ENCODE data around the gene TPK1.
"Not testable (repeated sequence)": the region's sequence is repeated elsewhere in the genome, so short reads cannot be mapped to it uniquely, and the experiment has no call there.

TPK1 gene

DNA sequence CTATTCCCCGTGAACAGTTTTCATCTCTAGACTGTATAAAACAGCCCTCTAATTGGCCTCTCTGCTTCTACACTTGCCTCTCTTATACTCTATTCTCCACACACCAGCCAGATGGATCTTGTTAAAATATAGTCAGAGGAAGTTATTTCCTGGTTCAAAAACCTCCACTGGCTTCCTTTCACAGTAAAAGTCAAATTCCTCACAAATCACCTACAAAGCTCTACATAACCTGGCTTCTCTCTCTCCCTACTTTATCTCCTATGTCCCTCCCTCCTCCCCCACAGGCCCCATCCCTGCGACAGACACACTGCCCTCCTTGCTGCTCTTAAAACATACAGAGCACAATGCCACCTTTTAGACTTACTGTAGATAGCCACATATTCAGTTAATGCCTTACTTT lies 60.1 kb downstream of the TPK1 start:
- DNase-seq = no peak

DNA sequence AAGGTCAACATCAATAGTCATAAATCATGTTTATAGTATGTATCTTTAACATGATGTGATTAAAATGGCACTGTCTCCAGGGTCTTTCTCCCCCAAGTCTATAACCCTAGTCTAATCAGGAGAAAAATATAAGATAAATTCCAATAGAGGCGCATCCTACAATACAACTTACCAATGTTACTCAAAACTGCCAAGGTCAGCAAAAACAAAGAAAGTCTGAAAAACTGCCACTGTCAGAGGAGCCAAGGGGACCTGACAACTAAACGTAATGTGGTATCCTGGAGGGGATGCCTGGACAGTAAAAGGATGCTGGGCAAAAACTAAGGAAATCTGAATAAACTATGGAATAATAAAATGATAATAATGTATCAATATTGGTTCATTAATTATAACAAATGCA lies 63.9 kb downstream of the TPK1 start:
- no peak for DNase-seq

DNA sequence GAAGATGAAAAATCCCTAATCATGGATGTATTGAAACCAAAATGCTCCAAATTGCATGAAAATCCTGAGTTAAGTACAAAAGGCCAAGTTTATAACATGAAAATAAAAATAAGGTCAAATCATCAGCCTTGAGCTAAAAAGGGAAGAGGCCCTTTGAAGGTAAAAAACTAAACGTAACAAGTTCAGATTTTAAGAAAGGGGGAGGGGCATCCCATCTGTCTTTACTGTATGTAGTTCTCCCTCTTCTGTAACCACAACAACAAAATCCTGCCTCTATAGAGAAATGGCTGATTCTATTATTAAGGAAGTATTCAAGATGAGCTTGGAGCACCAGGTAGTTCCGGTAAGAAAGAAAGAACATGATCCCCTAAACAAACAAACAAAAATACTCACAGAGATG lies 64.7 kb downstream of the TPK1 start:
- no peak for DNase-seq

DNA sequence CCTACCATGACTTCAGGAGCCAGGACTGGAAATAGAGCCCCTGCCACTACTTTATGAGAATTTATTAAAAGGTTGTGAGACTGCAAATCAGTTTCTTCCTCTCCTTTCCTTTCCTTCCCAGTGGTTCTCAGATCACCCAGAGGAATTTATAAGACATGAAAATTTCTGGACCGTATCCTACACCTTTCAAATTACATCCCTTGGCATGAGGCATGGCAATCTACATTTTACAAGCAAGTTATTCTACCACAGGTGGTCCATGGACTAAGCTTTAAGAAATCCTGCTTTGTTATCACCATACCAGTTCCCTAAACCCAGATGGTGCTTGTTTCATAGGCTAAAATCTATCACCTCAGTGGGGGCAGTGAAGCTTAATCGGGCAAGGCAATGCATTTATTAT lies 66.5 kb downstream of the TPK1 start:
- no peak for DNase-seq

DNA sequence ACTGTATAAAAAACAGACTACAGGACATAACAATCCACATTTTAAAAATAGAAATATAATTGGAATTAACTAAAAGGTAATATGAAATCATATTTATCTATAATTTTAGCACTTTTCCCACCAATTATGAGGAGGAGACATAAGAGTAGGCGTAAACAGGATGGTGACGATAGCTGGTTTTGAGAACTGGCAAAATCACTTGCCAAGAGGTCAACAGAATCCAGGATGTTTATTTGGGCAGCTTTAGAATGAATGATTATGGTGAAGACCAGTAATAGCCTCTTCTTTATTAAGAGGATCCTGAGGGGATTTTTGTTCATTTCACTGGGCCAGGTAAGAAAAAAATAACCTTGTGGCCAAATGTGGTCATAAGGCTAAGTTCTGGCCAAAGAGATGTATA lies 67.2 kb downstream of the TPK1 start:
- no peak for DNase-seq

DNA sequence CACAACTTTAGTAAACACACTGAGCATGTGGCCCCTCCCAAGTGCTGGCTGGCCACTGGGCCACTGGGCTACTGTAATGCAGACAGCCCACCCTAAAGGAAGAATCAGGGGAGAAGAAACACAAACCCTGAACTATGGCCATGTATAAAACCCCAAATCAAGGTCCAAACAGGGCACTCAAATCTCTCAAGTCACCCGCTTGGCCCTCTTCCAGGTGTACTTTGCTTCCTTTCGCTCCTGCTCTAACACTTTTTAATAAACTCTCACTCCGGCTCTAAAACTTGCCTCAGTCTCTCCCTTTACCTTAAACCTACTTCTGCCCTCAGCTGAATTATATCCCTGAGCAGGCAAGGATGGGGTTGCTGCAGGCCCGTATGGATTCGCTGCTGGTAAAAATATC lies 72.6 kb downstream of the TPK1 start:
- DNase-seq = no peak

DNA sequence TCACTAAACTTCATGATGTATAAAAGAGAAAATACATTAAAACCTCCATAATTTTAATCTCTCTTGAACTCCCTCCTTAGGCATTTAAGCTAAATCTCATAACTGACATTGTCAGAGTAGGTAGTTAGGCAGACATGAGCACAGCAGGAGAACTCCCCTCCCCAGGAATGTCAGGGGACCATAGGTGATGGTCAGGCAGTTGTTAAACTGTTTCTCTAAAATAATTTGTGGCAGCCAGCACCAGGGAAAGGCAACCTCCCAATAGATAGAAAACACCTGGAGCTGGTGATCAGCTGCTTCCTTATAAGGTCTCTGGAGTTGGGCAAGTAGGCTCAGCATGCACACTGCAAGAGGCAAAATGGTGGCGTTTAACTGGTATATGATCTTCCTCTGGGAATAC lies 73.0 kb downstream of the TPK1 start:
- no peak for DNase-seq

DNA sequence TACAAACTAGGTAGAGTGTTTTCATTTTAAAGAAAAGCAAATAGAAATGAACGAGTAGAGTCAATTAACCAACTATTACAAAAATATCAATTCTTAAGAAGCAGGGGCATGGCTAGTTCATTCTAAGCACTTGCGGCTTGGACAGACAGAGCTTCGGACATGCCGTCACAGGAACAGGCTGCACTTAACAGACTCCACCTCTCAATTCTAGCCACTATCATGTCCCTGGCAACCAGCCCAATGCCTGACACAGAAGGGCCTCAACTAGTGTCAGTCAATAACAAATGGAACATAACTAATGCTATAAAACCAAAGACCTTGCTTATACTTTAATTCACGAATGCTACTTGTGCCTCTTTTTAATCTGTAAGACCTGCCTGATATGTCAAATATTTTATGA lies 74.4 kb downstream of the TPK1 start:
- no peak for DNase-seq

DNA sequence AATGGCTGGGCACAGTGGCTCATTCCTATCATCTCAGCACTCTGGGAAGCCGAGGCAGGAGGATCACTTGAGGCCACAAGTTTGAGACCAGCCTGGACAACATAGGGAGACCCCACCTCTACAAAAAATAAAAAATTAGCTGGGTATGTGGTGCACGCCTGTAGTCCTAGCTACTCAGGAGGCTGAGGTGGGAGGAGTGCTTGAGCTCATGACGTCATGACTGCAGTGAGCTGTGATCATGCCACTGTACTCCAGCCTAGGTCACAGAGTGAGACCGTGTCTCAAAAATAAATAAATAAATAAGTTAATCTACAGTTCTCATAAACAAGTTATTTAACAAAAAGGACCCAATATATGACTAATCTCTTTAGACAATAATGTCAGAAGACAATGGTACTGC lies 76.2 kb downstream of the TPK1 start:
- DNase-seq = no peak

DNA sequence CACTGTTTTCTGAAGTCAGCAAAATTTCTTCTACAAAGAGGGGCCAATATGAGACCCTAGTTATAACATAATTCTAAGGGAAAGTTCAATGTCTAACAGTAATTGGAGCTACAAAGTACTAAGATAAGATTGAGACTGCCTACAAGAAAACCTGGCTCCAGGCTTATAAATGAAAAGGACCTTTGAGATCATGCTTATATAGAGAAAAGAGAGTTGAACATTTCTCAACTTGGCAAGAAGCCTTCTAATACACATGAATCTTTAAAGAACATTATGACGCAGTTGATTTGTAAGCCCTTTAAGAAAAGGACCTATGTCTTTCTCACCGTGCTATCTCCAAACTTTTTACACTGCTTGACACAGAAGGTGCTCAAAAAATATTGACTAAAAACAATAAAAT lies 87.9 kb downstream of the TPK1 start:
- no peak for DNase-seq

DNA sequence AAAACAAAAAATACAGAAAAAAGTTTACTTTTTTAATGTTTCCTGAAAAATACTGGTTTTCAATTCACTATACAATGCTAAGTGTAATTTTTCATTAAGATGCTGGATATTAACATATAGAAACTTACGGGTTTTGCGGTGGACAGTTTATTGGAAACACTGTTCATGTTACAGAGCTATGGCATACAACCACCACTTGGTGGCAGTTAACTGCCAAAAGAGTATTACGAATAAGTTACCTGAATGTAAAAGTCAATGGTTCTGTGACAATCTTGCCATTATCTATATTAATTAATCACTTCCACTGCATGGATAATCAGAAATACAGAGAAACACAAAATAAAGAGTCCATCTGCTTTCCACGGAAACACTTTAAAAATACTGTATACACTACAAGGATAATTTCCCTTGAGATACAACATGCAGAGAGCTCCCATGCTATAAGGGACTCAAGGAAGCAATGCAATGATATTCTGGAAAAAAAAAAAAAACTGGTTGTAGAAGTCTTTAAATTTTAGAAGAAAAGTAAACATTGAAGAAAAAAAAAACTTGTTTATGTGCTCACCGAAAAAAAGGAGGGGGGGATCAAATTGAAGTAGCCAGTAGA lies 97.0 kb downstream of the TPK1 start:
- DNase-seq = no peak

DNA sequence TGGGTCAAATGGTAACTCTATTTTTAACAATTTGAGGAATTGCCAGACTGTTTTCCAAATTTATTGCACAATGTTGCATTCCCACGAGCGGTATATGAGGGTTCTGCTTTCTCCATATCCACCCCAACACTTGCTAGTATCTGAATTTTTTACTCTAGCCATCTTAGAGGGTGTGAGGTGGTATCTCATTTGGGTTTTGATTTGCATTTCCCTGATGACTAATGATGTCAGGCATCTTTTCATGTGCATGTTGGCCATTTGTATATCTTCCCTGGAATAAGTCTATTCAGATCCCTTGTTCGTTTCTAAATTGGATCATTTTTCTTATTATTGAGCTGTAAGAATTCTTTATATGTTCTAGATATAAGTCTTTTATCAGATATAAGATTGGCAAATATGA lies 97.7 kb downstream of the TPK1 start:
- DNase-seq = no peak

DNA sequence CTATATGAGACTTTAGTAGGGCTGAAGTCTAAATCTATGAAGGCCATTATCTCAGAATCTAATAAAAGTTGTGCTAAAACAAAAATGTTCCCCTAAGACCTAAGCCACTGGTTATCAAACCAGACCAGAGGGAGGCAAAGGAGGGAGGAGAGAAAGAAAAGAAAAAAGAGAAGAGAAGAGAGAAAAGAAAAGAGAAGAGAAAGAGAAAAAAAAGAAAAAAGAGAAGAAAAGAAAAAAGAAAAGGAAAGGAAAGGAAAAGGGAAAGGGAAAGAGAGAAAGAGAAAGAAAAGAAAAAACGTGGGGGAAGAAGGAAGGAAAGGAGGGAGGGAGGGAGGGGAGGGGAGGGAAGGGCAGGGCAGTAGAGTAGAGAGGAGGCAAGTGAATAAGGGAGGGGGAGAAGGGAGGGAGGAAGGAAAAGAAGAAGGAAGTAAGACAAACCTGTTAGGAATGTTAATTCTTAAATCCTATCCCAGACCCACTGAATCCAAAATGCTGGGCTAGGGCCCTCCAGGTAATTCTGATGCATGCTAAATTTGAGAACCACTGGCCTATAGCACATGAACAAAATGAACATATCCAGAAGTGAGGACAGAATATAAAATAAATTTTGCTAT lies 98.9 kb downstream of the TPK1 start:
- DNase-seq = no peak

DNA sequence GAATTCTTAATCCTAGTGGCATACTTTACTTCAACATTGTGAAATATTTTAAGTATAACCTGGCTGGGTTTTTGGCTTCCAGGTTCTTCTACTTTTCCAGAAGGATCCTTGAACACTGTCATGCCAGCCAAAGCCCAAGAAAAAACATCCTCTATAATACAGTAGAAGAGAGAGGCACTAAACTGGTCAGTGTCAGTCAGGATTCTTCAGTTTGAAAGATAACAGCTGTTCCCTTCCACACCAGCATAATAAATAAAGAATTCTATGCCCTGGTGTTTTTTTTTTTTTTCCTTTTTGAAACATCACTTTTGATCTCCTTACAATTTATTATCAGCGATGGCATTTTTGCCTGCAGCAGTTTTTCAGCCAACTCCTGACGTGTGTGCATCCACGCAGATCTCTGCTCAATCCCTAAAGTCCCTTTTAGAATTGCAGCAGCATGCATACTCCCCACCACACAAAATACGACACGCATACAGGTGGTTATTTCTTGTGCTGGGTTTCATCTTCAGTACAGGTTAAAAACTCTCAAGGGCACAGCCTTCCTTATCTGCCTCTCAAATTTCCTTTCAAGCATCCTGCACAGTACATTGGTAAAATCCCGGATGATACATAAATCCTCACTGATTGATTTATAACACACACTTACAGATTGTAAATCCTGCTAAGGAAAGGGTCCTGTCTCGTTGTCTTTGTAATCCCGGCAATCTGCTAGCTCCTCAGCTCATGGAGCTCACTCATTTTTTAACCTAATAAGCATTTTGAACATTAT lies 100.2 kb downstream of the TPK1 start:
- no peak for DNase-seq

DNA sequence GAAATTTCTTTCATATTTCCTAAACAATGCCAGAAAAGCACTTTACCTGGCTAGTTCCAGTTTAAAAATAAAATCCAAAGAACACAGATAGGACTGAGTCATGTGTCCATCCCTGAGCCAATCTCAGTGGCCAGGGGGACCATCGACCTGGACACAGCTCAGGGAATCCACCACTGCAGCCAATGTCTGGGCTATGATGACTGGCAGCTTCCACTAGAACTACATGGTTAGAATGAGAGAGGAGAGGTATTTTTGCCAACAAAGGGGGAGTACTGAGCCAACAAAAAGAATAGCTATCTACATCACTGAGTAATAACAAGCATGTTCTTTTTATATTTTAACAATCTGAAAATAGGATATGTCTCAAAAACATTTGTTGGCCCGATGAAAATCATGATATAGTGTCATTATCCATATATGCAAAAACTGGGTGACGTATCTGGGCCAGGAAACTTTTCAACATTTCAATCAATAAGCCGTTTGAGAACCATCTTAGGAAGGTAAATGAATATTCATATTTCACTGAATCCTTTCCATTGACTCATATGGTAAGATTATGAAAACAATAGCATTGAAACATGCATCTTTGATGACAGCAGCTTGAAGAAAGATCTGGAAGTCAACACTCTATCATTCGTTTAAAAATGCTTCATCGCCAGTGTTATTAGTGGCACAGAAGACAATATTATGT lies 104.0 kb downstream of the TPK1 start:
- no peak for DNase-seq

DNA sequence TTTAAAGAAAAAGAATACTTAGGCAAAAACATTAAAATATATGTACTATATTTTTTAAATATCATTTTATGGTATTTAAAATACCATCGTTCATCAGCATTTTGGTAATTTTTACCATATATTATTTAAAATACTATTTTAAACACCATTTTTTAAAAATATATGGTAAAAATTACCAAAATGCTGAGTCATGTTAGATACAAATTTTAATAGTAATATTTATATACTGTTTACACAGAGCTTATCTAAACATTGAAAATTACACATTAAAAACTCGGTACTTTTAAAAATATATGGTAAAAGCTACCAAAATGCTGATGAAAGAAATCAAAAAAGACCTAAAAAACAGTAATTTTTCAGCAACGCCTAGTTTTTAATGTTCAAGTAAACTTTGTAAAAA lies 105.6 kb downstream of the TPK1 start:
- DNase-seq = no peak

DNA sequence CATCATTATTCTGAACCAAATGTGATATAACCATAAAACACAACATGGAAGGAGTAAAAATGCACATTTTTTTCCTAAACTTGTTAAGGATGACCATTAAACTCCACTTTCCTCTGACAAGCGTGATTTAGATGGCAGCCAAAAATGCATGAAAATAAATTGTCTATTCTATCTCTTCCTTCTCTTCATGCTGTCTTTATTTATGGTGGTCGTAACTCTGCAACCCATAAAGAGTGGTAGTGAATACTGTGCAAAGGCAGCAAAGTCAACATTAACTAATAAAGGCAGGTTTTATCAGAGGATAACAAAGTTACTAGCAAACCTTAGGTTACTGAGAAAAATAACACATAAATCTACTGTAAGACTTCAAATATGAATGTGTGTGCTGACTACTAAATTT lies 106.6 kb downstream of the TPK1 start:
- no peak for DNase-seq

DNA sequence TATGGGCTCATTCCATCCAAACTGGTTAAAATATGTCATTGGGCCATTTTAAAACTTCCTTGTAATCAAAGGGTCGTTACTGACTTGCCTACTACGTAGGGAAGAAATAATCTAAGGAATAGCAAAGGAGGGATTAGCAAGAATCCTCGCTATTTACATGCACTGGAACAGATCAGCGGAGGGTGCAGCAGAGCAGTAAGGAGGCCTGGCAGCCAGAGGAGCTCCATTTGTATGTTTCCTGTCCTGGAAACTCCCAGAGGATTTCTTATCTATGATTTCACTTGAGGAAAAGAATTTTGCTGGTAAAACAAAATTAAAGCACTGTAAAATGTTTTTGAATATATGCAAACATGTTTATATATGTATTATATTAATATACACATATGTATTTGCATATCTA lies 107.3 kb downstream of the TPK1 start:
- DNase-seq = no peak

DNA sequence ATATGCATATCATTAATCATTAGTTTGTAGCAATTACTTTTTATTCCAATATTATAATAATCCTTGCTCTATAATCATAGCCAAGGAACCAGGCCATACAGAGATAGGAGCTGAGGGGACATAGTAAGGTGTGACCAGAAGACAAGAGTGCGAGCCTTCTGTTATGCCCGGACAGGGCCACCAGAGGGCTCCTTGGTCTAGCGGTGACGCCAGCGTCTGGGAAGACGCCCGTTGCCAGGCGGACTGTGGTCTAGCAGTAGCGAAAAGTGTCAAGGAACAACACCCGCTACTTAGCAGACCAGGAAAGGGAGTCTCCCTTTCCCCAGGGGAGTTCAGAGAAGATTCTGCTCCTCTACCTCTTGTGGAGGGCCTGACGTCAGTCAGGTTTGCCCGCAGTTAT lies 109.0 kb downstream of the TPK1 start:
- DNase-seq = not testable (repeated sequence)

DNA sequence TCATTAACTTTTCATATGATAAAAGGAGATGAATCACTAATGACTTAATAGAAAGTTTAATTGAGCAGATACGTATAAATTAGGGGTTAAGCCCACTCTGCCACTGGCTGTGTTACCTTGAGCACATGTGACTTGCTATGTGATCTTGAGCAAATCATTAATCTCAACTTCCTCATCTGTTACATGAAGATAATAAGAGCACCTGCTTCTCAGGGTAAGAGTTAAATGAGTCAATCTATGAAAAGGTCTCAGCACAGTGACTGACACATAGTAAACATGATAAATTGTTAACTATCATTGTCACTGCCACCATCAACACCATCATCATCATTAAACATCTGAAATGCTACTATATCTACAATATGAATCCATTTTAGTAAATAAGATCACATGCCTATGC lies 110.8 kb downstream of the TPK1 start:
- DNase-seq = no peak

DNA sequence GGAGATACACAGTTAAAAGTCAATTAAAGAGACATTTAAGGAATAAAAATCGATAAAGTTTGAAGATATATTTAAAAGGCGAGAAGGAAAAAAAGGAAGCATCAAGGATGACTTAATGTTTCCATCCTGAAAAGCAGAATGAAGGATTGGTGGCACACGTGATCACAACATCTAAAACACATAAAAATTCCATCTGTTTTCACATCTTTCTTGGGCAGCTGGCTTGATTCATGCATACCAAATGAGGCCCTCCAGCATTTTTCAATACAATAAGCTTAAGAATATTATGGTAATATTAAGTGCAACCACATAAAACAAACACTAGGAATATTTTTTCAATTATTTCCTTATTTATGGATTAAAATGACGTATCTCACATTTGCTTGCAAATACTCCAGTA lies 112.6 kb downstream of the TPK1 start:
- DNase-seq = no peak

DNA sequence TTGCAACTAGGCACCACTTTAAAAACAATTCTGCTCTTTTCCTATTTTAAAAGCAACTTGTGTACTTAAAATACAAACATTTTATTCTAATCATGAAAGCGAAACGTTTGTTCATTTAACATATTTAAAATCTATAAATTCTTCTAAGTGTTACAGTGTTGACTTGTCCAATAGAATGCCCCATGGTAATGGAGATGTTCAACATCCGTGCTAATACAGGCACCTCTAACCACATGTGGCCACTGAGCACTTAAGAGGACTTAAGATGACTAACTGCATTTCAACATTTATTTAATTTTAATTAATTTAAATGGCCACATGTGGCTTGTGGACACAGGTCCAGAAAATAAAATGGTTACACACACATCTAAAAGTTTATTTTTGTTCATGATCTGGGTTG lies 115.1 kb downstream of the TPK1 start:
- DNase-seq = no peak

DNA sequence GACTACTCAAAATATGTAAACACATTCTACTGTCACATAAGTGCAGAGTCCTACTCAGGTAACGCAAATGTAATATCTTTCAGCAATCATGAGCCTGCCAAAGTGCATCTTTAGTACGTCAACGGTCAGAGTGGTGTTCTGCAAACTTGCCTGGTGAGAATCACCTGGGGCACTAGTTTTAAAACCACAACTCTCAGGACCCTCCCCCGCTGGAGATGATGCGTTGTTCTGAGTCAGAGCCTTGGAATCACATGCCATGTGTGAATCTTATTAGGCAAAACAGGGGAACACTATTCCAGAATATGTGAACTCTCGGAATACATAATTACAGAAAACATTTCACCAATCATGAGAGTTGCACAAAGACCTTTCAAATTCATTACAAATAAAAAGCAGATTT lies 115.7 kb downstream of the TPK1 start:
- no peak for DNase-seq

DNA sequence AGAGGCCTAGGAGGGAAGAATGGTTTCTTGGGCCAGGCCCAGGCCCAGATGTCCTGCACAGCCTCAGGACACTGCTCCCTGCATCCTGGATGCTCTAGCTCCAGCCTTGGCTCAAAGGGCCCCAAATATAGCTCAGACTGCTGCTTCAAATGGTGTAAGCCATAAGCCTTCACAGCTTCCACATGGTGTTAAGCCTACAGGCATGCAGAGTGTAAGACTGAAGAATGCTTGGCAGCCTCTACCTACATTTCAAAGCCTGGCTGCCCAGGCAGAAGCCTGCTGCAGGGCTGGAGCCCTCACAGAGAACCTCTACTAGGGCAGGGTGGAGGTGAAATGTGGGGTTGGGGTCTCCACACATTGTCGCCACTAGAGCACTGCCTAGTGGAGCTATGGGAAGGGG lies 118.1 kb downstream of the TPK1 start:
- DNase-seq = no peak
